ENCODE data around the gene STING1. TPM values are rescaled to one million over a fixed set of nuclear protein-coding genes. Genes with fewer than 3 reads are reported as not detected.
A peak's percentile ranks its signal among the peaks of the same experiment; 100 is the strongest.

Gene STING1
- total and polyA plus RNA-seq, 2 of the 8 experiments (the other 6 are each of a cell fraction or from before 2014, with no cell fraction given), result 0.26 to 0.47 TPM

DNA sequence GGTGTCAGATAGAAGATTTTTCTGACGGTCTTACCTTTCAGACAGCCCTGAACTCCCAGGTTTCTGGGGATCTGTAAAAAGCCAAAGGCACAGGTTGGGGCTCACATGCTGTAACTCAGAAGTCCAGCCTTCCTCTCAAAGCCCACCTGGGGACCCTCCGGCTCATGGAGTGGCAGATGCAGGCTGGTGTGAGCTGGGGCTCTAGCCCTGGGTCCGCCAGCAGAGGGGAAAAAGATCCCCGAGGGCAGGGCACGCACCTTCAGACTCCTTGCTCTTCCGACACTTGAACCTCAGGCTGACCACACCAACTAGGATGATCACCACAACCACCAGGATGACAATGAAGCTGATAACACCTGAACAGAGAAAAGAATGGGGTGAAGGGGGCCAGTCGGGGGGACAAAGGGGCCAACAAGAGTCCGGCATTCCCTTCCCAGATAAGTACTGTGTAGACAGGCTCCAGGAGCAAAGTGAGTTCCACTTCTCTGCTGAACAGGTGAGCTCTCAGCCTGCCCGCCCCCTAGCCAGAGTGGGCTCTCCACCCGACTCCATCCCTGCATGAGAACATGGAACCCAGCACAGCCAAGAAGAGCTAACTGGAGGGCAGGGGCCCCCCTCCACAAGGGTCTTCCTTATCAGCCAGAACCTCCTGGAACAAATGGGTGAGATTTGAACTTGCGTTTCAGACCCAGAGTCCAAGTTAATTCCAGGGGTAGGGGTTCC is 27.8 kb downstream of the STING1 start:
- H3K4ac ChIP-seq (replicated peaks; ENCODE audit: insufficient read length, low read depth, low read length), result no peak overlapping the region
- no peak for DNase-seq (ENCODE audit: low read depth in 1 of 2, low spot score in 2 of 2)
- no peak overlapping the region for H3K14ac ChIP-seq (ENCODE audit: insufficient read length)
- H3K4me2 ChIP-seq (ENCODE audit: insufficient read depth in 1 of 2, low read depth in 2 of 2, low read length in 2 of 2), result no peak overlapping the region
- no peak overlapping the region for H3K27ac ChIP-seq (ENCODE audit: low read depth, low read length)
- H2AFZ ChIP-seq (ENCODE audit: low read length), result no peak overlapping the region
- H4K20me1 ChIP-seq (replicated peaks in 1 of 2; ENCODE audit: control insufficient read depth in 1 of 2, insufficient read depth in 2 of 2, low read length in 2 of 2), result peaks cover 0 to 19% of the 10 kb centered on the region in 2 experiments
- H3K4me3 ChIP-seq (ENCODE audit: extremely low read depth in 1 of 4, insufficient read depth in 2 of 4, low read depth in 3 of 4, low read length in 4 of 4), result no peak overlapping the region
- no peak overlapping the region for H2BK120ac ChIP-seq (replicated peaks; ENCODE audit: low read depth, low read length)
- H4K8ac ChIP-seq (ENCODE audit: extremely low read depth, insufficient read depth, low read length), result no peak overlapping the region
- CTCF ChIA-PET (ENCODE audit: partially characterized antibody), result interaction anchor here (0.6 to 2.6 kb wide), 5 partner anchors 11 to 68 kb away, joined by 3 to 7 read pairs (median 6); no protein-coding TSS in a partner anchor
- no peak overlapping the region for H2BK15ac ChIP-seq (ENCODE audit: low read length)
- no peaks in the 10 kb centered on the region for H3K79me2 ChIP-seq (ENCODE audit: control insufficient read depth in 1 of 2, insufficient read depth in 2 of 2, low read length in 2 of 2)
- H2AK5ac ChIP-seq (ENCODE audit: low read depth, low read length), result no peak overlapping the region
- 89% methylated on average over 11 of the region's 11 CpGs; no CpG with 5 or more reads in 1 of the 2 experiments for WGBS, 2 experiments (ENCODE audit: extremely low coverage in 1 of 2, insufficient coverage in 1 of 2, insufficient read length in 1 of 2, insufficient replicate concordance in 2 of 2, low coverage in 1 of 2, low lambda C conversion rate in 2 of 2, missing lambda C conversion rate in 1 of 2)
- FAIRE-seq, result no peak
- H3K4me1 ChIP-seq (replicated peaks in 1 of 4; ENCODE audit: control insufficient read depth in 3 of 4, insufficient read depth in 4 of 4, low read length in 3 of 4), result peaks cover 0 to 5% (median 1%) of the 10 kb centered on the region in 4 experiments; a peak in 4 of 7 replicates
- no peaks in the 10 kb centered on the region; the same call in none of the 2 replicates for H3K79me1 ChIP-seq (ENCODE audit: low read depth, low read length)
- POLR2A ChIA-PET (ENCODE audit: partially characterized antibody), result interaction anchor here (0.6 to 1.5 kb wide), 6 partner anchors 13 to 150 kb away, joined by 3 to 6 read pairs (median 3); partner anchors contain the start of gene DNAJC18
- peak overlapping the region; percentile 5 for H4K91ac ChIP-seq (replicated peaks; ENCODE audit: insufficient read length, low read length)
- H4K5ac ChIP-seq (ENCODE audit: insufficient read length, low read depth, low read length), result no peak overlapping the region
- no peaks in the 10 kb centered on the region for H3K9me3 ChIP-seq (ENCODE audit: insufficient read depth in 2 of 2, low read depth in 1 of 2, low read length in 1 of 2)
- no peak overlapping the region for H3K9ac ChIP-seq (replicated peaks in 1 of 4; ENCODE audit: extremely low read depth in 1 of 4, low read depth in 3 of 4, low read length in 3 of 4)
- peak overlapping the region; percentile 97 for H3K56ac ChIP-seq (replicated peaks; ENCODE audit: insufficient read length, low read depth, low read length)
- no peak overlapping the region for H3K18ac ChIP-seq (ENCODE audit: extremely low read depth, low read length)
- no peak for TF ChIP-seq NANOG (IDR thresholded peaks at IDR 0.05; ENCODE audit: insufficient read depth, low read depth, low read length, poor library complexity, severe bottlenecking)
- TF ChIP-seq, protein P1, sequence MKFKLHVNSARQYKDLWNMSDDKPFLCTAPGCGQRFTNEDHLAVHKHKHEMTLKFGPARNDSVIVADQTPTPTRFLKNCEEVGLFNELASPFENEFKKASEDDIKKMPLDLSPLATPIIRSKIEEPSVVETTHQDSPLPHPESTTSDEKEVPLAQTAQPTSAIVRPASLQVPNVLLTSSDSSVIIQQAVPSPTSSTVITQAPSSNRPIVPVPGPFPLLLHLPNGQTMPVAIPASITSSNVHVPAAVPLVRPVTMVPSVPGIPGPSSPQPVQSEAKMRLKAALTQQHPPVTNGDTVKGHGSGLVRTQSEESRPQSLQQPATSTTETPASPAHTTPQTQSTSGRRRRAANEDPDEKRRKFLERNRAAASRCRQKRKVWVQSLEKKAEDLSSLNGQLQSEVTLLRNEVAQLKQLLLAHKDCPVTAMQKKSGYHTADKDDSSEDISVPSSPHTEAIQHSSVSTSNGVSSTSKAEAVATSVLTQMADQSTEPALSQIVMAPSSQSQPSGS (IDR thresholded peaks at IDR 0.05; ENCODE audit: low read length), result no peak
- TF ChIP-seq RXRA (IDR thresholded peaks at IDR 0.05; ENCODE audit: insufficient read depth, low read depth, low read length), result no peak
- H3K27me3 ChIP-seq (replicated peaks in 1 of 4; ENCODE audit: control insufficient read depth in 3 of 4, extremely low read depth in 1 of 4, insufficient read depth in 3 of 4, low read length in 3 of 4), result no peaks in the 10 kb centered on the region
- H2BK12ac ChIP-seq (ENCODE audit: low read depth, low read length), result no peak overlapping the region
- no peaks in the 10 kb centered on the region for H3K36me3 ChIP-seq (ENCODE audit: control insufficient read depth in 2 of 4, insufficient read depth in 4 of 4, low read length in 3 of 4)
- no peak overlapping the region for H2BK20ac ChIP-seq (ENCODE audit: low read length)
- no peak overlapping the region for H3K23ac ChIP-seq (ENCODE audit: insufficient read length)
- H3K23me2 ChIP-seq (ENCODE audit: low read depth, low read length), result peaks cover 26% of the 10 kb centered on the region; the same call in 1 of the 2 replicates
- no peak overlapping the region for H2BK5ac ChIP-seq (ENCODE audit: low read depth, low read length)
